ENCODE results near the gene LHFPL3. TPM values are rescaled to one million over a fixed set of nuclear protein-coding genes. Genes with fewer than 3 reads are reported as not detected.

The LHFPL3 gene
- polyA plus RNA-seq, 1 experiment: not detected

DNA sequence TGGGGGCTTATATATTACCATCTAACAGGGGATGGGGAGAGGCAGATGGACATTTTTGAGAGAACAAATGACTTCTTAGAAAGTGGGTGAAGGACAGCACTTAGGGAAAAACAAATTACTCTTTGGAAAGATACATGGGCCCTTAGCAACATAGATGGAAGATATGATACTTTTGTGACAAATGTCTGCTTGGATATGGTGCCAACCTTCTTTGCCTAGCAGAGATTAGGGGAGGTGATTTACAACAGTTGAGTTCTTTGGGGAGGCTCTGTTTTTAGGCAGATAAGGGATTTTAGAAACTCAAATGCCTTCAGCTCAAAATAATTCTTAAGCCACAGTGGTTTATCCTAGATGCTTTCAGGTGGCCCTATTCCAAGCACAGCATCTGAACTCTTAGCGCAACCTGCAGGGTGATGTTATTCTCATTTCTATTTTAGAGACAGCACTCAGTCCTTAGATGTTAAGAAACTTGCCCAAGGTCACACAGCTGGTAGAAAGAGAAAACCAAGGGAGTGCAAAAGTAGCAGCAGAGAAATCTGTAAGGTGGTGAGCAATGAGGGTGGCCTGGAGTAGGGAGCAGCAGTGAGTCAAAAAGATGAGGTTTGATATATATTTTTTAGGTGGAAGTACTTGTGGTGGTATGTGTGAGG, 610.5 kb downstream of the LHFPL3 start:
- CTCF ChIA-PET: interaction anchor here (1.4 kb wide), 1 partner anchor 9 kb away, joined by 5 read pairs; no protein-coding TSS in a partner anchor
- Histone ChIP-seq H3K36me3 (ENCODE audit: control insufficient read depth, insufficient read depth, low read length) (no peaks in the 10 kb centered on the region), H3K27me3 (ENCODE audit: control insufficient read depth, insufficient read depth, low read length) (no peaks in the 10 kb centered on the region), H3K4me3 (ENCODE audit: low read depth, low read length) (no peak overlapping the region)
- POLR2A ChIA-PET: no interaction called here
- no peak for DNase-seq (ENCODE audit: low read depth)
- TF ChIP-seq, protein P1, sequence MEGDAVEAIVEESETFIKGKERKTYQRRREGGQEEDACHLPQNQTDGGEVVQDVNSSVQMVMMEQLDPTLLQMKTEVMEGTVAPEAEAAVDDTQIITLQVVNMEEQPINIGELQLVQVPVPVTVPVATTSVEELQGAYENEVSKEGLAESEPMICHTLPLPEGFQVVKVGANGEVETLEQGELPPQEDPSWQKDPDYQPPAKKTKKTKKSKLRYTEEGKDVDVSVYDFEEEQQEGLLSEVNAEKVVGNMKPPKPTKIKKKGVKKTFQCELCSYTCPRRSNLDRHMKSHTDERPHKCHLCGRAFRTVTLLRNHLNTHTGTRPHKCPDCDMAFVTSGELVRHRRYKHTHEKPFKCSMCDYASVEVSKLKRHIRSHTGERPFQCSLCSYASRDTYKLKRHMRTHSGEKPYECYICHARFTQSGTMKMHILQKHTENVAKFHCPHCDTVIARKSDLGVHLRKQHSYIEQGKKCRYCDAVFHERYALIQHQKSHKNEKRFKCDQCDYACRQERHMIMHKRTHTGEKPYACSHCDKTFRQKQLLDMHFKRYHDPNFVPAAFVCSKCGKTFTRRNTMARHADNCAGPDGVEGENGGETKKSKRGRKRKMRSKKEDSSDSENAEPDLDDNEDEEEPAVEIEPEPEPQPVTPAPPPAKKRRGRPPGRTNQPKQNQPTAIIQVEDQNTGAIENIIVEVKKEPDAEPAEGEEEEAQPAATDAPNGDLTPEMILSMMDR (IDR thresholded peaks at IDR 0.05; ENCODE audit: insufficient read depth, low read depth, low read length): no peak

GRCh38 chr7:104940023-104940710, 611.8 kb downstream of the LHFPL3 start:
- DNase-seq (ENCODE audit: low read depth): no peak
- H3K36me3 ChIP-seq (ENCODE audit: control insufficient read depth, insufficient read depth, low read length): no peaks in the 10 kb centered on the region
- TF ChIP-seq, protein P1 (IDR thresholded peaks at IDR 0.05; ENCODE audit: insufficient read depth, low read depth, low read length): no peak
- H3K27me3 ChIP-seq (ENCODE audit: control insufficient read depth, insufficient read depth, low read length): no peaks in the 10 kb centered on the region
- no peak overlapping the region for H3K4me3 ChIP-seq (ENCODE audit: low read depth, low read length)
- CTCF ChIA-PET: interaction anchor here (0.6 to 0.9 kb wide), 4 partner anchors 11 to 26 kb away, joined by 3 to 4 read pairs (median 3); no protein-coding TSS in a partner anchor
- POLR2A ChIA-PET: no interaction called here

DNA sequence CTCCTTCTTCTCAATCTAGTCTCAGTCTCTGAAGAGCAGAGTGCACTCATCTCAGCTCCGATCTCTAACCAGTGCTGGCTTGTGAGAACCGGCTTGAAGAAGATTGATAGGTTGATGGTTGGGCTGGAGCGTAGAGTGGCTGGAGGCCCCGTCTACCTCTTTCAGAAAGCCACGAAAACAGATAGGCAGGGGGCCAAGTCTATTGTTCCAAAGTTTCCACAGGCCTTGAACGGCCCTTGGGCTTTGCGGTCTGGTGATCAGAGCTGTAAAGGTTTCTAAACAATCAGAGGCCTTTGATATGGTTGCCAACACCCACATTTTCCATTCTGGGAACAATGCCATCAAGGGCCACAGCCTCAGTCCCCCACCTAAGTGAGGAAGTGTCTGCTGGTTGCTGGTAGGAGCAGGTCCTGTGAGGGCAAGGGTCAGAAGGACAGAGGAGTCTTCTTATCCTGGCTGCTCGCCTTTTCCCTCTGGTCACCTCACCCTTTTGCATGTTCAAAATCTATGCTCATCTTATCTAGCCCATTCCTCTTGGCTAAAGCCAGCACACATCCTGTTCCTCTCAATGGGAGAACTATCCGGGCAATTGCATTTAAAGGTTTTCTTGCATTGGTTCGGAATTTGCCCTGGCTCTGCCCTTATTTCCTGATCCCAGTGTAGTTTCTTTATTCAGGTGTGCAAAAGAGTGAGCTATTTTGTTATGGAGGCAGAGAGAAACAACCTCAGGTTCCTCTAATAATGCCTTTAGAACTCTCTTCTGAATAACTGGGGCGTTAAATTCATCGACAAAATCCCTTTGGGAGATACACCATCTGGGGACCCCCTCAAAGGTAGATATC, 615.3 kb downstream of the LHFPL3 start:
- DNase-seq (ENCODE audit: low read depth): no peak
- no peaks in the 10 kb centered on the region for H3K27me3 ChIP-seq (ENCODE audit: control insufficient read depth, insufficient read depth, low read length)
- H3K4me3 ChIP-seq (ENCODE audit: low read depth, low read length): no peak overlapping the region
- no peaks in the 10 kb centered on the region for H3K36me3 ChIP-seq (ENCODE audit: control insufficient read depth, insufficient read depth, low read length)
- TF ChIP-seq, protein P1 (IDR thresholded peaks at IDR 0.05; ENCODE audit: insufficient read depth, low read depth, low read length): no peak
- POLR2A ChIA-PET: no interaction called here
- CTCF ChIA-PET: interaction anchor here (1.0 kb wide), 1 partner anchor 14 kb away, joined by 3 read pairs; no protein-coding TSS in a partner anchor

DNA sequence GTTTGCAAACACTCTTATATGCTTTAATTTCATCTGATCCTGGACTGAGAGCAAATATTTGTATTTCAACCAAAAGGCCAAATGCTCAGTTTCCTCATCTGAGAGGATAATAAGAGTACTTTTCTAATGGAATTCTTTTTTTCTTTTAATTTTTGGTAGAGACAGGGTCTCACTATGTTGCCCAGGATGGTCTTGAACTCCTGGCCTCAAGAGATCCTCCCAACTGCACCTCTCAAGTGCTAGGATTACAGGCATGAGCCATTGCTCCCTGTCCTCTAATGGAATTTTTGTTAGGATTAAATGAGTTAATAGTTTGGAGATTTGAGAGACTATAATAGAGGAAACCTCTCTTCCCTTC, 617.2 kb downstream of the LHFPL3 start:
- TF ChIP-seq, protein P1 (IDR thresholded peaks at IDR 0.05; ENCODE audit: insufficient read depth, low read depth, low read length): no peak
- CTCF ChIA-PET: interaction anchor here (1.0 kb wide), 1 partner anchor 23 kb away, joined by 5 read pairs; no protein-coding TSS in a partner anchor
- POLR2A ChIA-PET: interaction anchor here (1.1 kb wide), 1 partner anchor 68 kb away, joined by 4 read pairs; no protein-coding TSS in a partner anchor
- DNase-seq (ENCODE audit: low read depth): no peak
- no peaks in the 10 kb centered on the region for H3K27me3 ChIP-seq (ENCODE audit: control insufficient read depth, insufficient read depth, low read length)
- H3K36me3 ChIP-seq (ENCODE audit: control insufficient read depth, insufficient read depth, low read length): no peaks in the 10 kb centered on the region
- H3K4me3 ChIP-seq (ENCODE audit: low read depth, low read length): no peak overlapping the region
